ENCODE results near the gene KMT2B.

GRCh38 chr19:35739275-35740107, 21.7 kb downstream of the KMT2B start:
- TF ChIP-seq CTCF (conservative IDR thresholded peaks at IDR 0.05; ENCODE audit: low read depth in 2 of 2) (no peak), JUNB (IDR thresholded peaks at IDR 0.05; ENCODE audit: unreplicated experiment) (no peak), POLR2AphosphoS5 (IDR thresholded peaks at IDR 0.05; ENCODE audit: low read depth) (no peak; the same call in 1 of the 2 replicates), EZH2phosphoT487 (IDR thresholded peaks at IDR 0.05; ENCODE audit: unreplicated experiment) (no peak), ZNF114 (CRISPR knock-in tag; IDR thresholded peaks at IDR 0.05) (no peak), ETS1 (IDR thresholded peaks at IDR 0.05) (no peak)
- TF ChIP-seq, protein P1, sequence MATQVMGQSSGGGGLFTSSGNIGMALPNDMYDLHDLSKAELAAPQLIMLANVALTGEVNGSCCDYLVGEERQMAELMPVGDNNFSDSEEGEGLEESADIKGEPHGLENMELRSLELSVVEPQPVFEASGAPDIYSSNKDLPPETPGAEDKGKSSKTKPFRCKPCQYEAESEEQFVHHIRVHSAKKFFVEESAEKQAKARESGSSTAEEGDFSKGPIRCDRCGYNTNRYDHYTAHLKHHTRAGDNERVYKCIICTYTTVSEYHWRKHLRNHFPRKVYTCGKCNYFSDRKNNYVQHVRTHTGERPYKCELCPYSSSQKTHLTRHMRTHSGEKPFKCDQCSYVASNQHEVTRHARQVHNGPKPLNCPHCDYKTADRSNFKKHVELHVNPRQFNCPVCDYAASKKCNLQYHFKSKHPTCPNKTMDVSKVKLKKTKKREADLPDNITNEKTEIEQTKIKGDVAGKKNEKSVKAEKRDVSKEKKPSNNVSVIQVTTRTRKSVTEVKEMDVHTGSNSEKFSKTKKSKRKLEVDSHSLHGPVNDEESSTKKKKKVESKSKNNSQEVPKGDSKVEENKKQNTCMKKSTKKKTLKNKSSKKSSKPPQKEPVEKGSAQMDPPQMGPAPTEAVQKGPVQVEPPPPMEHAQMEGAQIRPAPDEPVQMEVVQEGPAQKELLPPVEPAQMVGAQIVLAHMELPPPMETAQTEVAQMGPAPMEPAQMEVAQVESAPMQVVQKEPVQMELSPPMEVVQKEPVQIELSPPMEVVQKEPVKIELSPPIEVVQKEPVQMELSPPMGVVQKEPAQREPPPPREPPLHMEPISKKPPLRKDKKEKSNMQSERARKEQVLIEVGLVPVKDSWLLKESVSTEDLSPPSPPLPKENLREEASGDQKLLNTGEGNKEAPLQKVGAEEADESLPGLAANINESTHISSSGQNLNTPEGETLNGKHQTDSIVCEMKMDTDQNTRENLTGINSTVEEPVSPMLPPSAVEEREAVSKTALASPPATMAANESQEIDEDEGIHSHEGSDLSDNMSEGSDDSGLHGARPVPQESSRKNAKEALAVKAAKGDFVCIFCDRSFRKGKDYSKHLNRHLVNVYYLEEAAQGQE (IDR thresholded peaks at IDR 0.05; ENCODE audit: unreplicated experiment): no peak
